Brain microvascular endothelial cell (primary cell): Measurements from ENCODE around the gene ADAT3.
A peak's percentile ranks its signal among the peaks of the same experiment; 100 is the strongest.

Experiments
- DNase-seq: peaks from one replicate; pipeline ENCODE4 v3.0.0-alpha.2; 2020
- H3K27ac ChIP-seq: fragments of 250-450 bp; sonication (Bioruptor Pico); 2 replicates; pipeline ENCODE4 v1.5.1; 2020; ENCODE audit warnings: mild to moderate bottlenecking, moderate library complexity
- H3K27me3 ChIP-seq: fragments of 250-450 bp; sonication (Bioruptor Pico); replicated peaks from 2 replicates; pipeline ENCODE4 v1.5.1; 2020; ENCODE audit warnings: mild to moderate bottlenecking
- H3K36me3 ChIP-seq: fragments of 250-450 bp; sonication (Bioruptor Pico); replicated peaks from 2 replicates; pipeline ENCODE4 v1.5.1; 2020; ENCODE audit warnings: mild to moderate bottlenecking
- H3K4me3 ChIP-seq: 2 replicates; pipeline ENCODE4 v1.5.1; 2011; ENCODE audit warnings: low read depth, mild to moderate bottlenecking, control low read depth, low read length, moderate library complexity
- in situ Hi-C: cut with HindIII; loops from 2 replicates; pipeline ENCODE4 v1.10.0; 2017; ENCODE audit warnings: low sequenced_read_pairs, low pct_ligation_motif_present
- TF ChIP-seq, protein P1 (sequence below): IDR thresholded peaks from 2 replicates; pipeline ENCODE4 v1.5.1; 2011; ENCODE audit warnings: low read depth, mild to moderate bottlenecking, moderate library complexity, low read length, control low read depth, inconsistent platforms; ENCODE audit errors: missing control alignments

The ADAT3 gene

DNA sequence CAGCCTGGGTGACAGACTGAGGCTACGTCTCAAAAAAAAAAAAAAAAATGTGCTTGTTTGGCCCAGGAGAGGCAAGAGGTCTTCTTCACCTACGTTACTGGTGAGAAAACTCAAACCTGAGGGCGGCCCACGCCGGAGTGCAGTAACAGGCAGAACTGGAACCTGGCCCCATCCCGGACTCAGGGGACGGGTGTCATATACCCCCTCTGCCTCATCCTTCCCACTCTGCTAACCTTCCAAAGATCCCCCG is 414 bp upstream of the ADAT3 start:
- Histone ChIP-seq H3K36me3 (no peaks in the 10 kb centered on the region), H3K27me3 (no peaks in the 10 kb centered on the region), H3K27ac (no peak overlapping the region), H3K4me3 (peak overlapping the region; percentile 9)
- no peak for DNase-seq
- in situ Hi-C loops: no loop called here
- TF ChIP-seq, protein P1, sequence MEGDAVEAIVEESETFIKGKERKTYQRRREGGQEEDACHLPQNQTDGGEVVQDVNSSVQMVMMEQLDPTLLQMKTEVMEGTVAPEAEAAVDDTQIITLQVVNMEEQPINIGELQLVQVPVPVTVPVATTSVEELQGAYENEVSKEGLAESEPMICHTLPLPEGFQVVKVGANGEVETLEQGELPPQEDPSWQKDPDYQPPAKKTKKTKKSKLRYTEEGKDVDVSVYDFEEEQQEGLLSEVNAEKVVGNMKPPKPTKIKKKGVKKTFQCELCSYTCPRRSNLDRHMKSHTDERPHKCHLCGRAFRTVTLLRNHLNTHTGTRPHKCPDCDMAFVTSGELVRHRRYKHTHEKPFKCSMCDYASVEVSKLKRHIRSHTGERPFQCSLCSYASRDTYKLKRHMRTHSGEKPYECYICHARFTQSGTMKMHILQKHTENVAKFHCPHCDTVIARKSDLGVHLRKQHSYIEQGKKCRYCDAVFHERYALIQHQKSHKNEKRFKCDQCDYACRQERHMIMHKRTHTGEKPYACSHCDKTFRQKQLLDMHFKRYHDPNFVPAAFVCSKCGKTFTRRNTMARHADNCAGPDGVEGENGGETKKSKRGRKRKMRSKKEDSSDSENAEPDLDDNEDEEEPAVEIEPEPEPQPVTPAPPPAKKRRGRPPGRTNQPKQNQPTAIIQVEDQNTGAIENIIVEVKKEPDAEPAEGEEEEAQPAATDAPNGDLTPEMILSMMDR: no peak

DNA sequence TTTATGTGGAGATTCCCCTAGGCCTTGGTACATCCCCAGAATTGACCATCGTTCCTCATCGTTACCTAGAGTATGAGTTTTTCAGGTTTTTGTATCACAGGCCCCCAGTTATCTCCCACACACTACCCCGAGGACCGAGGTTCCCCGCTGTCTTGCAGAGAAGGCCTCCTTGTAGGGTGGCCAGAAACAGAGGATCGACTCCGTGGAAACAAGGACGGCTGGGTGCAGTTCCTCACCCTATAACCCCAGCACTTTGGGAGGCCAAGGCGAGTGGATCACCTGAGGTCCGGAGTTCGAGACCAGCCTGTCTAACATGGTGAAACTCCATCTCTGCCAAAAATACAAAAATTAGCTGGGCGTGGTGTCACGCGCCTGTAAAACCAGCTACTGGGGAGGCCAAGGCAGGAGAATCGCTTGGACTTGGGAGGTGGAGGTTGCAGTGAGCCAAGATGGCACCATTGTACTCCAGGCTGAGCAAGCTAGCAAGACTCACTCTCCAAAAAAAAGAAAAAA is 720 bp downstream of the ADAT3 start:
- TF ChIP-seq, protein P1: no peak
- Histone ChIP-seq H3K27ac (peak overlapping the region; percentile 64), H3K4me3 (peak overlapping the region; percentile 72), H3K36me3 (no peaks in the 10 kb centered on the region), H3K27me3 (no peaks in the 10 kb centered on the region)
- no peak for DNase-seq
- in situ Hi-C loops: no loop called here

DNA sequence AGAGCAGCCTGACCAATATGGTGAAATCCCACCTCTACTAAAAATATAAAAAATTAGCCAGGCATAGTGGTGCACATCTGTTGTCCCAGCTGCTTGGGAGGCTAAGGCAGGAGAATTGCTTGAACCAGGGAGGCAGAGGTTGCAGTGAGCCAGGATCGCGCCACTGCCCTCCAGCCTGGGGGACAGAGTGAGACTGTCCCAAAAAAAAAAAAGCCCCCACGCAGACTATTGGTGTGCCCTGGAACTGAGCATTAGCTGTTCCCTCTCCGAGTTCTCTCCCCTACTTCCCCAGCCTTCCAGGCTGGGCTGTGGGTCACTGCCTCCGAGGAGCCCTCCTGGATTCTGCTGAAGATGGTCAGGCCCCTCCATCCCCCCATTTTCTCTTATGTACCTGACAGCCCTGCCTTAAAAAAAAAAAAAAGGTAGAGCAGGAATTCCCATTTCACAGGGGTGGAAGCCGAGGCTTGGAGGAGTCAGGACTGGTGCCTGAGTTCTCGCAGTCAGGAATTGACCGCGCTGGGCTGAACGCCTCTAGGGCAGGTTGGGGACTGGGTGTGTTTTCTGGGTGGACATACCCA is 1.9 kb downstream of the ADAT3 start:
- Histone ChIP-seq H3K36me3 (peaks cover 3% of the 10 kb centered on the region), H3K27ac (no peak overlapping the region), H3K27me3 (no peaks in the 10 kb centered on the region), H3K4me3 (no peak overlapping the region)
- in situ Hi-C loops: no loop called here
- TF ChIP-seq, protein P1: no peak
- DNase-seq: no peak

DNA sequence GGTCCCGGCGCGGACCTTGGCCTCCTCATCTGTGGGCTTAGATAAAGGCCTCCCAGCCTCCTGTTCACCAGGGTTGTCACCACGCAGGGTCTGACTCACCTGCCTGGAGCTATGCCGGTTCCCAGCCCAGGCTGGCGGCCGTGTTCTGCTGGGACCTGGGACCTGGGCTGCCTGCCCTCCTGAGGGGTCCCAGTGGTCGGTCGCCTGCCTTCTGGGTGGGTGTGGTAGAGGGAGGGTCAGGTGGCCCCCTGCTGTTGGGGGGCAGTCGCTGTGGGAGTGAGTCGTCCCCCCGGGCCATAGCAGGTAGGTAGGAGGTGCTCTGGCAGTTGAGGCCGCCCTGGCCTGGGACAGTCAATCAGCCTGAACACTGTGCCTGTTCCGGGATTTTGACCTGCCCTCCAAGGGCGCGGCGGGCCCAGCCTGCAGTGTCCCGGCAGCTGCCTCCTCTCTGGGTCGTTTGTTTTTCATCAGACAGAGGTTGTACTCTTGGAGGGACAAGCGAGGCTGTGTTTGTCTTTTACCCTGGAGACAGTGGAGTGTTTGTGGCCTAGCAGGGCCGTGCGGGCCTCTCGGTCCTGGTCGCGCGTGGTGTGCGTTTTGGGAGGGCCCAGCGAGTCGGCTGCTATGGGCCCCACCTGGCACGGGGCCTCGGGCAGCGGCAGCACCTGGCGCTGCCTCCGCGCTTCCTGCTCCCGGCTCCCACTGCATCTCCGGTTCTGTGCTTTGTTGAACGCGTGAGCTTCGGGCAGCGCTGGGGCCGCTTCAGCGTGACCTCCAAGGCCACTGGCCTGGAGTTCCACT is 2.6 kb downstream of the ADAT3 start:
- Histone ChIP-seq H3K36me3 (peaks cover 10% of the 10 kb centered on the region), H3K27ac (no peak overlapping the region), H3K4me3 (peak overlapping the region; percentile 3), H3K27me3 (no peaks in the 10 kb centered on the region)
- in situ Hi-C loops: no loop called here
- TF ChIP-seq, protein P1: no peak
- no peak for DNase-seq

DNA sequence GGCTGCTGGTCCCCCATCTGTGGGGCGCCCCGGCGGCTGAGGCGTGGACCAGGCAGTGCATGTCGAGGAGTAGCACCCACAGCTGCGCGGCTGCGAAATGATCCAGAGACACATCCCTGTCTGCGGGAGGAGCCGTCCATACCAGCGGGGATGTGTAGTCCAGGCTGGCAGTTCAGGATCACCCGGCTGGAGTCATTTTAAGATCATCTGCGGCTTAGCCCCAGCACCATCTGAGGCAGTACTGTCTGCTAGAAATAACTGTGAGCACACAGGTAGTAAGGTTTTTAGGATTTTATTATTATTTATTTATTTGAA is 3.1 kb downstream of the ADAT3 start:
- Histone ChIP-seq H3K27me3 (no peaks in the 10 kb centered on the region), H3K36me3 (peaks cover 15% of the 10 kb centered on the region), H3K27ac (no peak overlapping the region), H3K4me3 (no peak overlapping the region)
- no peak for DNase-seq
- TF ChIP-seq, protein P1: no peak
- in situ Hi-C loops: no loop called here

DNA sequence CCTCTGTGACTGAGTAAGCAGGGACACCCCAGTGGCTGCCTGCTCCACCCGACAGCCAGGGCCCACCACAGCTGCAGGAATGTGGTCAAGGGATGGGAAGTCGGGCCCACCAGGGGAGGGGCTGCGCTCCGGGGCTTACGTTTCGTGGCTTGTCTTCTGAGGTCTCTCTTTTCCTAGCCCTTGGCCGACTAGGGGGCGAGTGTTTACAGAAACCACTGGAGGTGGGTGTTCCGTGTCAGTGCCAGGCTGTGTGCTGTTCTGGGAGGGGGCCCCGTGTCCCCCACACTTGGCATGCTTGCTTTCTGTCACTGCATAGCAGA is 4.5 kb downstream of the ADAT3 start:
- in situ Hi-C loops: no loop called here
- peaks cover 20% of the 10 kb centered on the region for H3K36me3 ChIP-seq
- no peak overlapping the region for H3K4me3 ChIP-seq
- TF ChIP-seq, protein P1: no peak
- no peaks in the 10 kb centered on the region for H3K27me3 ChIP-seq
- no peak overlapping the region for H3K27ac ChIP-seq
- no peak for DNase-seq
